ENCODE measurements around the gene SERPINB8.
"Not testable (repeated sequence)": the region's sequence is repeated elsewhere in the genome, so short reads cannot be mapped to it uniquely, and the experiment has no call there.

The SERPINB8 gene

GRCh38 chr18:63969942-63970808, at the start of gene SERPINB8:
Gene SERPINB8, plus strand, starts transcription at chr18:63970081. Its CDS starts 8,228 bp downstream, at chr18:63978309.
- peak; percentile 25 for DNase-seq

- DNase-seq: no peak
Measured at GRCh38 chr18:63922049-63922448, 47.8 kb upstream of the SERPINB8 start.

GRCh38 chr18:63924551-63924950, 45.3 kb upstream of the SERPINB8 start:
- DNase-seq: no peak

GRCh38 chr18:63928331-63928730, 41.5 kb upstream of the SERPINB8 start:
- no peak for DNase-seq

GRCh38 chr18:63929369-63929768, 40.5 kb upstream of the SERPINB8 start:
- DNase-seq: not testable (repeated sequence)

- no peak for DNase-seq
Measured at GRCh38 chr18:63930773-63931354, 39.0 kb upstream of the SERPINB8 start.

GRCh38 chr18:63936156-63936931, 33.5 kb upstream of the SERPINB8 start:
- DNase-seq: peak; percentile 13

- DNase-seq: no peak
Measured at GRCh38 chr18:63936932-63937393, 32.9 kb upstream of the SERPINB8 start.

- no peak for DNase-seq
Measured at GRCh38 chr18:63940008-63940407, 29.9 kb upstream of the SERPINB8 start.

- DNase-seq: not testable (repeated sequence)
Measured at GRCh38 chr18:63940543-63941050, 29.3 kb upstream of the SERPINB8 start.

- no peak for DNase-seq
Measured at GRCh38 chr18:63947051-63947790, 22.7 kb upstream of the SERPINB8 start.

GRCh38 chr18:63949068-63949737, 20.7 kb upstream of the SERPINB8 start, which contains the start of gene HMSD:
Gene HMSD, plus strand, starts transcription at chr18:63949301. Its CDS starts 4,155 bp downstream, at chr18:63953456.
- no peak for DNase-seq

- no peak for DNase-seq
Measured at GRCh38 chr18:63951302-63951705, 18.6 kb upstream of the SERPINB8 start.

GRCh38 chr18:63953811-63954210, 16.1 kb upstream of the SERPINB8 start:
- no peak for DNase-seq

- DNase-seq: no peak
Measured at GRCh38 chr18:63956755-63957154, 13.1 kb upstream of the SERPINB8 start.

GRCh38 chr18:63960891-63961290, 9.0 kb upstream of the SERPINB8 start:
- no peak for DNase-seq

- DNase-seq: no peak
Measured at GRCh38 chr18:63961435-63961980, 8.4 kb upstream of the SERPINB8 start.

- DNase-seq: no peak
Measured at GRCh38 chr18:63962137-63962536, 7.7 kb upstream of the SERPINB8 start.

GRCh38 chr18:63963615-63964256, 6.1 kb upstream of the SERPINB8 start:
- DNase-seq: no peak

GRCh38 chr18:63964908-63965307, 5.0 kb upstream of the SERPINB8 start:
- DNase-seq: no peak

Data from NCI-H526 treated with DMSO at 0.1 percent for 48 hours (cell line).